Right lobe of liver (tissue), 4 donors: ENCODE data around the gene LYPD3.

Experiments used
- POLR2A ChIP-seq: fragments of 450-650 bp; IDR thresholded peaks from one replicate; pipeline ENCODE4 v1.6.1; 2017; ENCODE audit warnings: antibody characterized with exemption, mild to moderate bottlenecking
- TF ChIP-seq, protein P1 (sequence below), 4 donors: fragments of 200-600 bp in 3 of 4; fragments of 450-650 bp in 1 of 4; IDR thresholded peaks; one replicate each; pipeline versions ENCODE4 v1.5.1 to v1.8.0; 2016 to 2022; ENCODE audit warnings: antibody characterized with exemption in 4 of 4, mild to moderate bottlenecking in 2 of 4
- donor health status: DM: no; HTN: no; CAD: no.
- donor health status: DM: no; HTN: no; CAD: no.
- donor health status: DM: no; HTN: yes; CAD: no.

GRCh38 chr19:43455321-43456113, 9.9 kb downstream of the LYPD3 start:
- TF ChIP-seq, protein P1, sequence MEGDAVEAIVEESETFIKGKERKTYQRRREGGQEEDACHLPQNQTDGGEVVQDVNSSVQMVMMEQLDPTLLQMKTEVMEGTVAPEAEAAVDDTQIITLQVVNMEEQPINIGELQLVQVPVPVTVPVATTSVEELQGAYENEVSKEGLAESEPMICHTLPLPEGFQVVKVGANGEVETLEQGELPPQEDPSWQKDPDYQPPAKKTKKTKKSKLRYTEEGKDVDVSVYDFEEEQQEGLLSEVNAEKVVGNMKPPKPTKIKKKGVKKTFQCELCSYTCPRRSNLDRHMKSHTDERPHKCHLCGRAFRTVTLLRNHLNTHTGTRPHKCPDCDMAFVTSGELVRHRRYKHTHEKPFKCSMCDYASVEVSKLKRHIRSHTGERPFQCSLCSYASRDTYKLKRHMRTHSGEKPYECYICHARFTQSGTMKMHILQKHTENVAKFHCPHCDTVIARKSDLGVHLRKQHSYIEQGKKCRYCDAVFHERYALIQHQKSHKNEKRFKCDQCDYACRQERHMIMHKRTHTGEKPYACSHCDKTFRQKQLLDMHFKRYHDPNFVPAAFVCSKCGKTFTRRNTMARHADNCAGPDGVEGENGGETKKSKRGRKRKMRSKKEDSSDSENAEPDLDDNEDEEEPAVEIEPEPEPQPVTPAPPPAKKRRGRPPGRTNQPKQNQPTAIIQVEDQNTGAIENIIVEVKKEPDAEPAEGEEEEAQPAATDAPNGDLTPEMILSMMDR (IDR thresholded peaks at IDR 0.05) = no peak
- TF ChIP-seq POLR2A = no peak
